GM12878 (cell line): ENCODE results near the gene UBE3B. TPM values are rescaled to one million over a fixed set of nuclear protein-coding genes. Genes with fewer than 3 reads are reported as not detected.

Experiments
- ATAC-seq: fragments of 200-7000 bp; cut with Tn5 transposase; 3 replicates; pipeline ENCODE4 v1.9.1; 2020; ENCODE audit warnings: mild to moderate bottlenecking, moderate library complexity
- BruUV-seq: library from RNA; stranded (reverse); fragments of 400-500 nt; replicated peaks from 2 replicates; lab custom pipeline; 2021; lab: Mats Ljungman, UMichigan
- CTCF ChIA-PET: fragments of 300-600 bp; sonication (Branson Sonifier 250); formaldehyde crosslinking; extraction: SDS; loops from one replicate; lab custom pipeline; 2021; ENCODE audit warnings: inconsistent platforms; lab: Yijun Ruan, JAX
- POLR2A ChIA-PET: fragments of 350-600 bp; formaldehyde crosslinking; extraction: SDS; loops from one replicate; lab custom pipeline; 2021; ENCODE audit warnings: inconsistent platforms; lab: Charles Lee
- RAD21 ChIA-PET: fragments of 300-600 bp; sonication (Branson Sonifier 250); formaldehyde crosslinking; loops from one replicate; lab custom pipeline; 2023; ENCODE audit warnings: antibody characterized with exemption; ENCODE audit not compliant: unreplicated experiment; lab: Charles Lee
- SMC1A ChIA-PET: fragments of 300-600 bp; sonication (Branson Sonifier 250); formaldehyde crosslinking; loops from one replicate; lab custom pipeline; 2023; ENCODE audit not compliant: unreplicated experiment, uncharacterized antibody; lab: Charles Lee
- DNase-seq: peaks from one replicate; pipeline ENCODE4 v3.0.0-alpha.2; 2011; ENCODE audit warnings: low read depth, low spot score
- FAIRE-seq: peaks from 3 replicates; lab custom pipeline; 2011; peaks lifted over from hg19 to GRCh38; lab: Jason Lieb, UNC
- H2AFZ ChIP-seq: 2 replicates; pipeline ENCODE4 v1.6.0; 2011; ENCODE audit warnings: low read depth, low read length, control low read depth; ENCODE audit not compliant: control insufficient read depth
- H3K27ac ChIP-seq: 2 replicates; pipeline ENCODE4 v1.5.1; 2011; ENCODE audit warnings: control low read depth; ENCODE audit not compliant: control insufficient read depth, insufficient read depth
- H3K27me3 ChIP-seq, 2 experiments: replicated peaks in 1 of 2; 2 replicates each; pipeline versions ENCODE4 v1.6.0 to v1.6.1; 2011; ENCODE audit warnings: low read length in 1 of 2; ENCODE audit not compliant: control insufficient read depth in 2 of 2, insufficient read depth in 2 of 2
- H3K36me3 ChIP-seq, 2 experiments: 2 replicates each; pipeline ENCODE4 v1.5.1; 2011; ENCODE audit warnings: low read length in 1 of 2; ENCODE audit not compliant: control insufficient read depth in 2 of 2, insufficient read depth in 2 of 2
- H3K4me1 ChIP-seq: 2 replicates; pipeline ENCODE4 v1.6.1; 2011; ENCODE audit warnings: mild to moderate bottlenecking, low read length, moderate library complexity, mixed read lengths; ENCODE audit not compliant: control insufficient read depth, insufficient read depth
- H3K4me2 ChIP-seq: 2 replicates; pipeline ENCODE4 v1.6.0; 2011; ENCODE audit warnings: control low read depth; ENCODE audit not compliant: control insufficient read depth, insufficient read depth
- H3K4me3 ChIP-seq: fragments of 200-600 bp; sonication (generic); 2 replicates; pipeline ENCODE4 v1.5.1; 2016
- H3K79me2 ChIP-seq: 2 replicates; pipeline ENCODE4 v1.6.0; 2011; ENCODE audit warnings: low read length; ENCODE audit not compliant: control insufficient read depth, insufficient read depth
- H3K9ac ChIP-seq: 2 replicates; pipeline ENCODE4 v1.8.0; 2011; ENCODE audit warnings: low read length, control low read depth, mixed read lengths; ENCODE audit not compliant: control insufficient read depth, insufficient read depth
- H3K9me3 ChIP-seq: replicated peaks from 3 replicates; pipeline ENCODE4 v1.5.1; 2011; ENCODE audit warnings: mild to moderate bottlenecking, low read length; ENCODE audit not compliant: control insufficient read depth, insufficient read depth
- H4K20me1 ChIP-seq: 2 replicates; pipeline ENCODE4 v1.6.0; 2011; ENCODE audit not compliant: control insufficient read depth, insufficient read depth
- ATF3 ChIP-seq: IDR thresholded peaks from 2 replicates; pipeline ENCODE4 v1.6.1; 2011; ENCODE audit warnings: low read depth, mild to moderate bottlenecking, low read length, moderate library complexity, borderline replicate concordance; ENCODE audit errors: extremely low read depth
- CBX5 ChIP-seq: sonication (generic); IDR thresholded peaks from 2 replicates; pipeline ENCODE4 v1.6.1; 2016; ENCODE audit warnings: low read depth, moderate library complexity, mild to moderate bottlenecking, inconsistent platforms
- CHD1 ChIP-seq: IDR thresholded peaks from 2 replicates; pipeline ENCODE4 v1.6.1; 2012; ENCODE audit warnings: low read depth, low read length, improper control_type of control experiment
- CREM ChIP-seq: IDR thresholded peaks from 2 replicates; pipeline ENCODE4 v1.6.1; 2014; ENCODE audit warnings: antibody characterized with exemption, low read depth
- FOXM1 ChIP-seq: IDR thresholded peaks from 2 replicates; pipeline ENCODE4 v1.6.1; 2012; ENCODE audit warnings: low read depth, mild to moderate bottlenecking, inconsistent platforms, low read length, moderate library complexity
- GABPA ChIP-seq: IDR thresholded peaks from 2 replicates; pipeline ENCODE4 v1.6.1; 2014; ENCODE audit warnings: antibody characterized with exemption, low read depth, mild to moderate bottlenecking, inconsistent platforms
- HCFC1 ChIP-seq: fragments of 150-350 bp; IDR thresholded peaks from 2 replicates; pipeline ENCODE4 v1.6.1; 2014; ENCODE audit warnings: low read length
- HSF1 ChIP-seq: fragments of 150-350 bp; IDR thresholded peaks from 2 replicates; pipeline ENCODE4 v1.6.1; 2014; ENCODE audit warnings: mild to moderate bottlenecking, low read depth, low read length
- MYB ChIP-seq: fragments of 150-350 bp; IDR thresholded peaks from 2 replicates; pipeline ENCODE4 v1.6.1; 2014; ENCODE audit warnings: mild to moderate bottlenecking, low read depth, low read length, borderline replicate concordance
- MYC ChIP-seq: IDR thresholded peaks from 2 replicates; pipeline ENCODE4 v1.6.1; 2011; ENCODE audit warnings: mild to moderate bottlenecking, low read length, moderate library complexity, inconsistent platforms; ENCODE audit not compliant: insufficient read depth, insufficient replicate concordance, insufficient read length, severe bottlenecking
- NRF1 ChIP-seq: conservative IDR thresholded peaks from 2 replicates; pipeline ENCODE4 v1.6.1; 2011; ENCODE audit warnings: mild to moderate bottlenecking, low read depth, low read length, improper control_type of control experiment
- PKNOX1 ChIP-seq: fragments of 450-650 bp; IDR thresholded peaks from 2 replicates; pipeline ENCODE4 v1.6.1; 2016; ENCODE audit warnings: mild to moderate bottlenecking
- POU2F2 ChIP-seq: IDR thresholded peaks from 3 replicates; pipeline ENCODE4 v1.6.1; 2011; ENCODE audit warnings: low read depth, mild to moderate bottlenecking, low read length, borderline replicate concordance
- RFX5 ChIP-seq: IDR thresholded peaks from 2 replicates; pipeline ENCODE4 v1.6.1; 2011; ENCODE audit warnings: low read depth, low read length, improper control_type of control experiment
- SUZ12 ChIP-seq: fragments of 200-600 bp; sonication (generic); IDR thresholded peaks from one replicate; pipeline ENCODE4 v1.6.1; 2018; ENCODE audit warnings: antibody characterized with exemption, mild to moderate bottlenecking; ENCODE audit not compliant: unreplicated experiment
- TCF3 ChIP-seq: IDR thresholded peaks from 2 replicates; pipeline ENCODE4 v1.6.1; 2012; ENCODE audit warnings: low read depth, mild to moderate bottlenecking, low read length, borderline replicate concordance; ENCODE audit not compliant: insufficient read depth
- ZNF384 ChIP-seq: IDR thresholded peaks from 2 replicates; pipeline ENCODE4 v1.6.1; 2012; ENCODE audit warnings: low read depth, mild to moderate bottlenecking, low read length, improper control_type of control experiment, borderline replicate concordance
- WGBS: methylation state at CpG from one replicate; pipeline ENCODE4 v1.1.6; 2016; ENCODE audit warnings: low lambda C conversion rate; ENCODE audit not compliant: insufficient replicate concordance, insufficient coverage; ENCODE audit errors: missing lambda C conversion rate; 5-methylcytosine and 5-hydroxymethylcytosine counted together
- in situ Hi-C: fragments of 300-500 bp; cut with MboI; formaldehyde crosslinking; loops from 9 replicates; pipeline ENCODE4 v1.14.3; 2018; ENCODE audit warnings: mixed read lengths
- intact Hi-C: fragments of 100-400 bp; cut with micrococcal nuclease; formaldehyde crosslinking; loops from one replicate; pipeline ENCODE4 v1.14.2; 2022; ENCODE audit not compliant: unreplicated experiment
- polyA plus RNA-seq, 11 experiments: library from polyadenylated mRNA; depleted of rRNA in 4 of 11; unstranded in 6 of 11; stranded (reverse) in 5 of 11; fragments of >200 nt; fragmentation: Nextera tagmentation in 4 of 11; fragmentation: Illumina TruSeq in 1 of 11; extraction: Ambion mirVana in 4 of 11; extraction: Trizol in 1 of 11; gene quantifications; 1 replicate in 1 of 11; 2 replicates in 10 of 11; pipeline versions ENCODE4 v1.2.1 to v1.2.3, GENCODE V29; 2011 to 2016; ENCODE audit warnings: inconsistent platforms in 2 of 11, missing spikeins in 2 of 11, low read depth in 1 of 11
- total RNA-seq, 4 experiments: library from RNA; depleted of rRNA in 3 of 4; stranded (reverse); fragments of >200 nt in 3 of 4; fragmentation: Illumina TruSeq in 1 of 4; extraction: Trizol in 1 of 4; gene quantifications; 2 replicates each; pipeline versions ENCODE4 v1.2.1 to v1.2.3, GENCODE V29; 2013 to 2021

Gene UBE3B
- total and polyA plus RNA-seq, 10 of the 15 experiments (the other 5 are each of a cell fraction or from before 2014, with no cell fraction given), result 7.4 to 25.3 (median 17.1) TPM

- BruUV-seq, result no TSS peak
- WGBS, result 80% methylated on average over 8 of the region's 8 CpGs
Observed at GRCh38 chr12:109537136-109537535, 59.7 kb downstream of the UBE3B start.

GRCh38 chr12:109538191-109538863, 60.9 kb downstream of the UBE3B start:
- no peak for FAIRE-seq
- no peaks in the 10 kb centered on the region for H3K9me3 ChIP-seq
- intact Hi-C loops (no loop called here), in situ Hi-C loops (no loop called here)
- 76% methylated on average over 16 of the region's 16 CpGs for WGBS
- H2AFZ ChIP-seq, result no peak overlapping the region
- no peak for DNase-seq
- ChIA-PET CTCF (no interaction called here), RAD21 (no interaction called here), SMC1A (no interaction called here), POLR2A (no interaction called here)
- no peaks in the 10 kb centered on the region for H4K20me1 ChIP-seq
- H3K27ac ChIP-seq, result no peak overlapping the region
- no peak overlapping the region for H3K4me2 ChIP-seq
- no peaks in the 10 kb centered on the region for H3K4me1 ChIP-seq
- H3K79me2 ChIP-seq, result no peaks in the 10 kb centered on the region
- H3K9ac ChIP-seq, result no peak overlapping the region
- no peak overlapping the region for H3K4me3 ChIP-seq
- no peaks in the 10 kb centered on the region for H3K27me3 ChIP-seq
- no peak for ATAC-seq
- H3K36me3 ChIP-seq, result no peaks in the 10 kb centered on the region
- no TSS peak for BruUV-seq
- TF ChIP-seq NRF1 (no peak), PKNOX1 (no peak), GABPA (no peak), CHD1 (no peak), CREM (no peak), MYC (no peak), CBX5 (no peak), HSF1 (no peak)

More at GRCh38 chr12:109537136-109537535, 59.7 kb downstream of the UBE3B start:
- Histone ChIP-seq H3K27me3 (no peaks in the 10 kb centered on the region), H3K4me3 (no peak overlapping the region), H3K27ac (no peak overlapping the region), H3K36me3 (no peaks in the 10 kb centered on the region), H3K9me3 (no peaks in the 10 kb centered on the region), H2AFZ (no peak overlapping the region), H3K9ac (no peak overlapping the region), H3K4me2 (no peak overlapping the region), H3K79me2 (no peaks in the 10 kb centered on the region), H4K20me1 (no peaks in the 10 kb centered on the region), H3K4me1 (no peaks in the 10 kb centered on the region)
- ChIA-PET POLR2A (interaction anchor here (0.6 kb wide), 1 partner anchor 13 kb away, joined by 3 read pairs; no protein-coding TSS in a partner anchor), RAD21 (no interaction called here), SMC1A (no interaction called here), CTCF (no interaction called here)
- FAIRE-seq (no peak), DNase-seq (no peak), ATAC-seq (no peak)
- no peak for TF ChIP-seq SUZ12
- no peak for TF ChIP-seq HCFC1
- no peak for TF ChIP-seq MYB
- TF ChIP-seq POU2F2, result no peak
- no peak for TF ChIP-seq FOXM1
- no peak for TF ChIP-seq GABPA
- TF ChIP-seq ATF3, result no peak
- no peak for TF ChIP-seq TCF3
- TF ChIP-seq RFX5, result no peak
- no peak for TF ChIP-seq ZNF384
- in situ Hi-C loops (no loop called here), intact Hi-C loops (no loop called here)
